ENCODE data around the gene MCRS1.

MCRS1 gene

GRCh38 chr12:49542592-49543160 is 25.3 kb downstream of the MCRS1 start:
- H3K23ac ChIP-seq (ENCODE audit: low read depth, low read length, poor library complexity): peak overlapping the region; percentile 27
- H3K79me1 ChIP-seq (ENCODE audit: low read depth, low read length): no peaks in the 10 kb centered on the region

GRCh38 chr12:49541911-49542505 is 25.9 kb downstream of the MCRS1 start:
- no peak overlapping the region for H3K27ac ChIP-seq (replicated peaks; ENCODE audit: low read length)

More at GRCh38 chr12:49542592-49543160, 25.3 kb downstream of the MCRS1 start:
- Histone ChIP-seq H3K27ac (replicated peaks; ENCODE audit: low read length) (no peak overlapping the region), H3K27me3 (ENCODE audit: control insufficient read depth in 3 of 3, insufficient read depth in 3 of 3, low read depth in 1 of 3, low read length in 3 of 3) (peaks cover 31 to 92% (median 87%) of the 10 kb centered on the region in 3 experiments), H2AK5ac (ENCODE audit: low read depth, low read length) (peak overlapping the region; percentile 72), H4K8ac (ENCODE audit: low read depth, low read length) (no peak overlapping the region), H2BK120ac (ENCODE audit: low read depth, low read length) (no peak overlapping the region), H2BK15ac (ENCODE audit: low read length) (peak overlapping the region; percentile 44), H3K36me3 (replicated peaks in 1 of 2; ENCODE audit: control insufficient read depth in 2 of 2, insufficient read depth in 2 of 2, low read length in 2 of 2) (no peaks in the 10 kb centered on the region), H3K4me3 (ENCODE audit: low read length in 2 of 2) (no peak overlapping the region), H2BK12ac (ENCODE audit: low read length) (no peak overlapping the region), H3K4me2 (ENCODE audit: insufficient read depth, low read length, poor library complexity, severe bottlenecking) (no peak overlapping the region), H3K4me1 (ENCODE audit: control insufficient read depth in 2 of 2, insufficient read depth in 1 of 2, low read depth in 1 of 2, low read length in 2 of 2) (peaks cover 15 to 18% of the 10 kb centered on the region in 2 donors), H3K14ac (ENCODE audit: low read length) (no peak overlapping the region), H3K18ac (ENCODE audit: low read length) (peak overlapping the region; percentile 66), H2AFZ (ENCODE audit: low read length) (no peak overlapping the region), H4K91ac (ENCODE audit: low read depth, low read length, poor library complexity) (no peak overlapping the region), H2BK5ac (ENCODE audit: low read length) (no peak overlapping the region), H3K9me3 (replicated peaks in 1 of 2; ENCODE audit: control insufficient read depth in 2 of 2, insufficient read depth in 1 of 2, low read depth in 1 of 2, low read length in 2 of 2) (peaks cover 0 to 2% of the 10 kb centered on the region in 2 donors), H3K4ac (ENCODE audit: low read length) (no peak overlapping the region), H3K9ac (ENCODE audit: low read depth, low read length, poor library complexity) (no peak overlapping the region)
- DNase-seq (ENCODE audit: low spot score): no peak
- no CpG with 5 or more reads among the region's 15 CpGs for WGBS, 2 donors (ENCODE audit: extremely low coverage in 2 of 2, insufficient read length in 2 of 2, insufficient replicate concordance in 1 of 2)

GRCh38 chr12:49541140-49541861 is 26.6 kb downstream of the MCRS1 start:
- Histone ChIP-seq H3K79me1 (ENCODE audit: low read depth, low read length) (no peaks in the 10 kb centered on the region), H3K23ac (ENCODE audit: low read depth, low read length, poor library complexity) (peak overlapping the region; percentile 76), H3K9ac (ENCODE audit: low read depth, low read length, poor library complexity) (no peak overlapping the region), H4K8ac (ENCODE audit: low read depth, low read length) (no peak overlapping the region), H3K14ac (ENCODE audit: low read length) (no peak overlapping the region), H3K9me3 (replicated peaks in 1 of 2; ENCODE audit: control insufficient read depth in 2 of 2, insufficient read depth in 1 of 2, low read depth in 1 of 2, low read length in 2 of 2) (peaks cover 0 to 2% of the 10 kb centered on the region in 2 donors), H3K27me3 (ENCODE audit: control insufficient read depth in 3 of 3, insufficient read depth in 3 of 3, low read depth in 1 of 3, low read length in 3 of 3) (peaks cover 33 to 95% (median 91%) of the 10 kb centered on the region in 3 experiments), H2BK12ac (ENCODE audit: low read length) (no peak overlapping the region), H2BK120ac (ENCODE audit: low read depth, low read length) (peak overlapping the region; percentile 66), H2AFZ (ENCODE audit: low read length) (no peak overlapping the region), H3K18ac (ENCODE audit: low read length) (peak overlapping the region; percentile 71), H3K4me3 (ENCODE audit: low read length in 2 of 2) (no peak overlapping the region), H3K4me1 (ENCODE audit: control insufficient read depth in 2 of 2, insufficient read depth in 1 of 2, low read depth in 1 of 2, low read length in 2 of 2) (peaks cover 19 to 23% of the 10 kb centered on the region in 2 donors), H3K4ac (ENCODE audit: low read length) (no peak overlapping the region), H3K27ac (replicated peaks; ENCODE audit: low read length) (no peak overlapping the region), H2BK5ac (ENCODE audit: low read length) (peak overlapping the region; percentile 47), H4K91ac (ENCODE audit: low read depth, low read length, poor library complexity) (no peak overlapping the region), H3K4me2 (ENCODE audit: insufficient read depth, low read length, poor library complexity, severe bottlenecking) (no peak overlapping the region), H2AK5ac (ENCODE audit: low read depth, low read length) (peak overlapping the region; percentile 58), H2BK15ac (ENCODE audit: low read length) (peak overlapping the region; percentile 49), H3K36me3 (replicated peaks in 1 of 2; ENCODE audit: control insufficient read depth in 2 of 2, insufficient read depth in 2 of 2, low read length in 2 of 2) (no peaks in the 10 kb centered on the region)
- DNase-seq (ENCODE audit: low spot score): no peak
- no CpG with 5 or more reads among the region's 18 CpGs for WGBS, 2 donors (ENCODE audit: extremely low coverage in 2 of 2, insufficient read length in 2 of 2, insufficient replicate concordance in 1 of 2)

More at GRCh38 chr12:49541911-49542505, 25.9 kb downstream of the MCRS1 start:
- Histone ChIP-seq H2BK5ac (ENCODE audit: low read length) (no peak overlapping the region), H2AFZ (ENCODE audit: low read length) (no peak overlapping the region), H3K14ac (ENCODE audit: low read length) (no peak overlapping the region), H4K91ac (ENCODE audit: low read depth, low read length, poor library complexity) (no peak overlapping the region), H2BK15ac (ENCODE audit: low read length) (peak overlapping the region; percentile 44), H3K79me1 (ENCODE audit: low read depth, low read length) (no peaks in the 10 kb centered on the region), H3K23ac (ENCODE audit: low read depth, low read length, poor library complexity) (peak overlapping the region; percentile 27), H3K4ac (ENCODE audit: low read length) (no peak overlapping the region), H3K9ac (ENCODE audit: low read depth, low read length, poor library complexity) (no peak overlapping the region), H2BK12ac (ENCODE audit: low read length) (peak overlapping the region; percentile 48), H3K36me3 (replicated peaks in 1 of 2; ENCODE audit: control insufficient read depth in 2 of 2, insufficient read depth in 2 of 2, low read length in 2 of 2) (no peaks in the 10 kb centered on the region), H3K4me3 (ENCODE audit: low read length in 2 of 2) (no peak overlapping the region), H2BK120ac (ENCODE audit: low read depth, low read length) (no peak overlapping the region), H3K27me3 (ENCODE audit: control insufficient read depth in 3 of 3, insufficient read depth in 3 of 3, low read depth in 1 of 3, low read length in 3 of 3) (peaks cover 33 to 92% (median 87%) of the 10 kb centered on the region in 3 experiments), H3K4me1 (ENCODE audit: control insufficient read depth in 2 of 2, insufficient read depth in 1 of 2, low read depth in 1 of 2, low read length in 2 of 2) (peaks cover 19 to 23% of the 10 kb centered on the region in 2 donors), H3K9me3 (replicated peaks in 1 of 2; ENCODE audit: control insufficient read depth in 2 of 2, insufficient read depth in 1 of 2, low read depth in 1 of 2, low read length in 2 of 2) (peaks cover 0 to 2% of the 10 kb centered on the region in 2 donors), H3K4me2 (ENCODE audit: insufficient read depth, low read length, poor library complexity, severe bottlenecking) (no peak overlapping the region), H3K18ac (ENCODE audit: low read length) (peak overlapping the region; percentile 21), H4K8ac (ENCODE audit: low read depth, low read length) (no peak overlapping the region), H2AK5ac (ENCODE audit: low read depth, low read length) (peak overlapping the region; percentile 72)
- DNase-seq (ENCODE audit: low spot score): no peak
- WGBS, 2 donors (ENCODE audit: extremely low coverage in 2 of 2, insufficient read length in 2 of 2, insufficient replicate concordance in 1 of 2): no CpG with 5 or more reads among the region's 7 CpGs
